Body of pancreas (tissue), 4 donors: ENCODE measurements around the gene KCNJ6.

Source experiments
- POLR2A ChIP-seq, 3 donors: fragments of 450-650 bp; IDR thresholded peaks; one replicate each; pipeline ENCODE4 v1.6.1; 2016; ENCODE audit warnings: antibody characterized with exemption in 3 of 3, mild to moderate bottlenecking in 2 of 3
- TF ChIP-seq, protein P1 (sequence below), 7 experiments: fragments of 450-650 bp in 4 of 7; fragments of 200-600 bp in 3 of 7; sonication (generic) in 3 of 7; IDR thresholded peaks; one replicate each; pipeline ENCODE4 v1.5.1; 2016 to 2019; ENCODE audit warnings: antibody characterized with exemption in 7 of 7

DNA sequence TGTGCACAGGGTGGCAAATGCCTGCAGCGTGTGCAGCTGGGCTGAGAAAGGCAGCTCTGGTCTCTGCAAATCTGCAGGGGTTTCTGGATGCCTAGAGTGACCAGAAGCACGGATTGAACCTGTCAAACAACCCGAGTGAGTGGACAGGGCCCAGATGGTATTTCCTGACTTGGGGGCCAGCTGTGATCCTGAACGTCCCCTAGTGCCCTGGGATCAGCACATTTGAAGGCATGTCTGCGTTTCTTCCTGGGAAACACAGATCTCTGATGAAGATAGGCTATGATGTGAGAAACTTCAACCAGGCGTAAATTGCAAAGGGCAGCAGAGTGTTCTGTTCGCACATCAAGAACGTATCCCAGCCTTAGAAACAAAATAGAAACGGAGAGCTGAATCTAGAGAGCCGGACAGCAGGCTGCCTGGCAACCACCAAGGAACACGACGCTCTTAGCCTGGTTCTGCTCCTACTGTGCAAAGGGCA is 163.1 kb downstream of the KCNJ6 start:
- TF ChIP-seq, protein P1, sequence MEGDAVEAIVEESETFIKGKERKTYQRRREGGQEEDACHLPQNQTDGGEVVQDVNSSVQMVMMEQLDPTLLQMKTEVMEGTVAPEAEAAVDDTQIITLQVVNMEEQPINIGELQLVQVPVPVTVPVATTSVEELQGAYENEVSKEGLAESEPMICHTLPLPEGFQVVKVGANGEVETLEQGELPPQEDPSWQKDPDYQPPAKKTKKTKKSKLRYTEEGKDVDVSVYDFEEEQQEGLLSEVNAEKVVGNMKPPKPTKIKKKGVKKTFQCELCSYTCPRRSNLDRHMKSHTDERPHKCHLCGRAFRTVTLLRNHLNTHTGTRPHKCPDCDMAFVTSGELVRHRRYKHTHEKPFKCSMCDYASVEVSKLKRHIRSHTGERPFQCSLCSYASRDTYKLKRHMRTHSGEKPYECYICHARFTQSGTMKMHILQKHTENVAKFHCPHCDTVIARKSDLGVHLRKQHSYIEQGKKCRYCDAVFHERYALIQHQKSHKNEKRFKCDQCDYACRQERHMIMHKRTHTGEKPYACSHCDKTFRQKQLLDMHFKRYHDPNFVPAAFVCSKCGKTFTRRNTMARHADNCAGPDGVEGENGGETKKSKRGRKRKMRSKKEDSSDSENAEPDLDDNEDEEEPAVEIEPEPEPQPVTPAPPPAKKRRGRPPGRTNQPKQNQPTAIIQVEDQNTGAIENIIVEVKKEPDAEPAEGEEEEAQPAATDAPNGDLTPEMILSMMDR (IDR thresholded peaks at IDR 0.05) = no peak
- TF ChIP-seq POLR2A (IDR thresholded peaks at IDR 0.05) = no peak
